ENCODE results near the gene ABCB10.
A peak's percentile ranks its signal among the peaks of the same experiment; 100 is the strongest.
"Not testable (repeated sequence)": the region's sequence is repeated elsewhere in the genome, so short reads cannot be mapped to it uniquely, and the experiment has no call there.

Gene ABCB10

GRCh38 chr1:229531326-229531725 lies 27.2 kb downstream of the ABCB10 start:
- no peak for DNase-seq

- no peak for DNase-seq
These were observed 28.9 kb downstream of the ABCB10 start for GRCh38 chr1:229529639-229530038.

- DNase-seq = no peak
These were observed 31.8 kb downstream of the ABCB10 start for GRCh38 chr1:229526695-229527094.

- no peak for DNase-seq
These were observed 35.5 kb downstream of the ABCB10 start for GRCh38 chr1:229523052-229523451.

GRCh38 chr1:229514578-229515275 lies 43.8 kb downstream of the ABCB10 start:
- DNase-seq = peak; percentile 35 to 78 (median 38)

- not testable (repeated sequence) for DNase-seq
These were observed 46.9 kb downstream of the ABCB10 start for GRCh38 chr1:229511625-229512024.

- not testable (repeated sequence) for DNase-seq
These were observed 47.3 kb downstream of the ABCB10 start for GRCh38 chr1:229511201-229511600.

- DNase-seq = peak in 1 of 3 experiments; percentile 29
These were observed 48.9 kb downstream of the ABCB10 start for GRCh38 chr1:229509576-229509975.

- no peak for DNase-seq
These were observed 49.6 kb downstream of the ABCB10 start for GRCh38 chr1:229508823-229509337.

- peak; percentile 92 to 99 (median 98) for DNase-seq
These were observed 50.3 kb downstream of the ABCB10 start, which contains the start of gene NUP133 for GRCh38 chr1:229507951-229508822. TSS of gene NUP133 (minus strand) at chr1:229508341. CDS start at chr1:229508249, 92 bp downstream.

GRCh38 chr1:229507502-229507901 lies 51.0 kb downstream of the ABCB10 start:
- no peak for DNase-seq

- no peak for DNase-seq
These were observed 51.9 kb downstream of the ABCB10 start for GRCh38 chr1:229506633-229507032.

GRCh38 chr1:229495782-229496181 lies 62.7 kb downstream of the ABCB10 start:
- DNase-seq = no peak

- no peak for DNase-seq
These were observed 71.3 kb downstream of the ABCB10 start for GRCh38 chr1:229487181-229487580.

- DNase-seq = no peak
These were observed 73.2 kb downstream of the ABCB10 start for GRCh38 chr1:229485318-229485717.

- no peak for DNase-seq
These were observed 76.0 kb downstream of the ABCB10 start for GRCh38 chr1:229482511-229482910.

GRCh38 chr1:229480495-229480894 lies 78.0 kb downstream of the ABCB10 start:
- no peak for DNase-seq

- DNase-seq = no peak
These were observed 78.7 kb downstream of the ABCB10 start for GRCh38 chr1:229479660-229480399.

- no peak for DNase-seq
These were observed 79.7 kb downstream of the ABCB10 start for GRCh38 chr1:229478852-229479251.

GRCh38 chr1:229475859-229476258 lies 82.6 kb downstream of the ABCB10 start:
- DNase-seq = not testable (repeated sequence)

GRCh38 chr1:229474509-229474908 lies 84.0 kb downstream of the ABCB10 start:
- no peak for DNase-seq

GRCh38 chr1:229471175-229471574 lies 87.3 kb downstream of the ABCB10 start:
- no peak for DNase-seq

Measured in NCI-H1417 (cell line).